Activated naive CD8-positive, alpha-beta T cell treated with anti-CD3 and anti-CD28 coated beads, Interleukin-2, amount 10 ng/mL, durations not matched to agents 7 days and 5 days (primary cell): ENCODE data around the gene BRD9. TPM values are rescaled to one million over a fixed set of nuclear protein-coding genes. Genes with fewer than 3 reads are reported as not detected.
A peak's percentile ranks its signal among the peaks of the same experiment; 100 is the strongest.
"Not testable (repeated sequence)": the region's sequence is repeated elsewhere in the genome, so short reads cannot be mapped to it uniquely, and the experiment has no call there.

Source experiments
- ATAC-seq: fragments of 150-1000 bp; cut with Tn5 transposase; one replicate; pipeline ENCODE4 v1.10.0; 2021; ENCODE audit warnings: low read depth, moderate library complexity
- POLR2A ChIA-PET: fragments of 350-600 bp; sonication (Branson Sonifier 250); formaldehyde crosslinking; loops from one replicate; lab custom pipeline; 2021; ENCODE audit warnings: antibody characterized with exemption; lab: Charles Lee
- DNase-seq: peaks from one replicate; pipeline ENCODE4 v3.0.0; 2021
- H3K27ac Mint-ChIP-seq: one replicate; pipeline ENCODE4 v1.8.0; 2022; ENCODE audit warnings: mild to moderate bottlenecking, mixed read lengths
- H3K27me3 Mint-ChIP-seq: one replicate; pipeline ENCODE4 v1.8.0; 2022; ENCODE audit warnings: mild to moderate bottlenecking, moderate library complexity, mixed read lengths
- H3K36me3 Mint-ChIP-seq: one replicate; pipeline ENCODE4 v1.8.0; 2021; ENCODE audit warnings: mild to moderate bottlenecking, mixed read lengths
- H3K4me1 Mint-ChIP-seq: one replicate; pipeline ENCODE4 v1.8.0; 2021; ENCODE audit warnings: mixed read lengths
- H3K4me3 Mint-ChIP-seq: one replicate; pipeline ENCODE4 v1.8.0; 2022; ENCODE audit warnings: mild to moderate bottlenecking, moderate library complexity, mixed read lengths
- H3K9me3 Mint-ChIP-seq: one replicate; pipeline ENCODE4 v1.8.0; 2021; ENCODE audit warnings: mixed read lengths
- total RNA-seq, 2 experiments: library from RNA; stranded (reverse); gene quantifications; one replicate each; pipeline ENCODE4 v1.2.3, GENCODE V29; 2021

BRD9 gene
- total RNA-seq, 2 experiments from 2014 or later: 63.5 to 65.6 TPM

DNA sequence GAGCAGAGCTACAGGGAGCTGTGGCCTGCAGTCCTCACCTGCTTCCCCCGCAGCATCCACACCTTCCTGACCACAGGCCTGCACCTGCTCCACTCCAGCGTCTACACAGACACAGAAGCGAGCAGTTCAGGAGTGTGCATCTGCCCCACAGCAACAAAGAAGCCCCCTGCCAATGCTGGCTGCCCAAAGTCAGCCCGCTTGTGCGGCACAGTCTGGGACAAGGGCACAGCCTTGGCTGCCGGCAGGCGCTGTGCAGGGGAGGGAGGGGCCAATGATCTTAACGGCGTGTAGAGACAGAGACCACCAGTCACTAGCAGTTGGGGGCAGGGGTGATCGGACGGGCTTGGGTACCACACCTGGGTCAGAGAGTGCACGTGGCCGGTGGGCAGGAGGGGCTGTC, 6.6 kb downstream of the BRD9 start:
- no peak overlapping the region for H3K27ac Mint-ChIP-seq
- no peak for DNase-seq

GRCh38 chr5:885529-885928, 7.1 kb downstream of the BRD9 start:
- Mint-ChIP-seq H3K36me3 (peaks cover 78% of the 10 kb centered on the region), H3K9me3 (peaks cover 13% of the 10 kb centered on the region), H3K27ac (no peak overlapping the region), H3K4me1 (peaks cover 19% of the 10 kb centered on the region), H3K27me3 (peaks cover 1% of the 10 kb centered on the region), H3K4me3 (no peak overlapping the region)
- DNase-seq (no peak), ATAC-seq (no peak)
- POLR2A ChIA-PET: no interaction called here

More for the DNA sequence above, 6.6 kb downstream of the BRD9 start:
- peaks cover 75% of the 10 kb centered on the region for H3K36me3 Mint-ChIP-seq
- ATAC-seq: no peak
- H3K4me1 Mint-ChIP-seq: peaks cover 23% of the 10 kb centered on the region
- no peak overlapping the region for H3K4me3 Mint-ChIP-seq
- peaks cover 13% of the 10 kb centered on the region for H3K9me3 Mint-ChIP-seq
- POLR2A ChIA-PET: no interaction called here
- peaks cover 1% of the 10 kb centered on the region for H3K27me3 Mint-ChIP-seq

DNA sequence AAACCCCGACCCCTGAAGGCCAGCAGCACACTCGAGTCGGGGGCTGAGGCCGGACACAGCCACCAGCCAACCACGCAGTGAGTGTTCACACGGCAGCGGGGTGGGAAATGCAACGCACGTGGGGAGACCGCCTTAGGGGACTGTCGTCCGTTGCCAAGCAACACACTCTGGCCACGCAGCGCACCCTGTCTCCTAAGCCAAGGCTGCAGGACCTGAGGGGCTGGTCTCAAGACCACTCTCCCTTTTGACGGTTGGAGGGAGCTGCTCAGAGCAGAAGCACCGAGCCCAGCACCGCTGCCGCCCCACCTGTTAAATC, 7.5 kb downstream of the BRD9 start:
- POLR2A ChIA-PET: no interaction called here
- Mint-ChIP-seq H3K36me3 (peaks cover 77% of the 10 kb centered on the region), H3K27ac (no peak overlapping the region), H3K27me3 (peaks cover 1% of the 10 kb centered on the region), H3K4me3 (no peak overlapping the region), H3K4me1 (peaks cover 19% of the 10 kb centered on the region), H3K9me3 (peaks cover 13% of the 10 kb centered on the region)
- DNase-seq (no peak), ATAC-seq (no peak)

- Mint-ChIP-seq H3K4me1 (peaks cover 19% of the 10 kb centered on the region), H3K9me3 (peaks cover 13% of the 10 kb centered on the region), H3K36me3 (peaks cover 72% of the 10 kb centered on the region), H3K27ac (no peak overlapping the region), H3K27me3 (peaks cover 1% of the 10 kb centered on the region), H3K4me3 (no peak overlapping the region)
- POLR2A ChIA-PET: interaction anchor here (1.5 kb wide), 1 partner anchor 8 kb away, joined by 3 read pairs; the partner anchor contains the start of genes BRD9 and TRIP13
- DNase-seq (no peak), ATAC-seq (no peak)
Measured at GRCh38 chr5:884345-885126, 8.1 kb downstream of the BRD9 start.

DNA sequence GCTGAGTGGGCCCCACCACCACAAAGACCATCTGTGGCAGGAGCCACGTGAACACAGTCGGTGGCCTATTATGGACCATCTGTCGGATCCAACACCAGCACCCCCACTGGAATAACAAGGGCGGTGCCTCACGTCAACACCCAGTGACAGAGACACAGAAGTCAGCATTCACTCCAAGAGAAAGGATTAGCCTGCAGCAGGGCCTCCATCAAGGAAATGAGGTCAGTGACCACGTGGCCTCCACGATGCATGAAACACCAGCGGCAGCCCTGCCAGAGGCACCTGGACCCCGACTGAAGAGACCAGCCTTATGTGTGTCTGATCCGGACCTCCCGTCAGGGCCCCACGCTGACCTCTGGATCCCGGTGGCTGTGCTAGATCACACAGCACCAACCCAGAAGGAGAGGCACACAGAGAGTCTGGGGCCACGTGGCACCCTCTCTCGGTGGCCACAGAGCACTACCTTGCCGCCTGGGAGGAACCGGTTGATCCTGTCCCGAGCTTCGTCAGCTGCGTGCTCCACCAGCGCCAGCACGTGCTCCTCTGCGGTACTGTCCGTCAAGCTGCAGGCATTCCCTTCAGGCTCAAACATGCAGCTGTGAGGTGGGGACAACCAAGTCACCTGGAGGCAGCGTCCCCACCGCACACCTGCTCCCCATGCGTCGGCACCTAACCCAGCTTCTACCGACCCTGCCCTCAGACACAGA, 9.0 kb downstream of the BRD9 start:
- Mint-ChIP-seq H3K9me3 (peaks cover 13% of the 10 kb centered on the region), H3K27me3 (peaks cover 1% of the 10 kb centered on the region), H3K36me3 (peaks cover 71% of the 10 kb centered on the region), H3K27ac (peak overlapping the region; percentile 76), H3K4me3 (no peak overlapping the region), H3K4me1 (peaks cover 19% of the 10 kb centered on the region)
- DNase-seq: no peak
- ATAC-seq: no peak
- POLR2A ChIA-PET: interaction anchor here (1.5 kb wide), 1 partner anchor 9 kb away, joined by 3 read pairs; the partner anchor contains the start of genes BRD9 and TRIP13

DNA sequence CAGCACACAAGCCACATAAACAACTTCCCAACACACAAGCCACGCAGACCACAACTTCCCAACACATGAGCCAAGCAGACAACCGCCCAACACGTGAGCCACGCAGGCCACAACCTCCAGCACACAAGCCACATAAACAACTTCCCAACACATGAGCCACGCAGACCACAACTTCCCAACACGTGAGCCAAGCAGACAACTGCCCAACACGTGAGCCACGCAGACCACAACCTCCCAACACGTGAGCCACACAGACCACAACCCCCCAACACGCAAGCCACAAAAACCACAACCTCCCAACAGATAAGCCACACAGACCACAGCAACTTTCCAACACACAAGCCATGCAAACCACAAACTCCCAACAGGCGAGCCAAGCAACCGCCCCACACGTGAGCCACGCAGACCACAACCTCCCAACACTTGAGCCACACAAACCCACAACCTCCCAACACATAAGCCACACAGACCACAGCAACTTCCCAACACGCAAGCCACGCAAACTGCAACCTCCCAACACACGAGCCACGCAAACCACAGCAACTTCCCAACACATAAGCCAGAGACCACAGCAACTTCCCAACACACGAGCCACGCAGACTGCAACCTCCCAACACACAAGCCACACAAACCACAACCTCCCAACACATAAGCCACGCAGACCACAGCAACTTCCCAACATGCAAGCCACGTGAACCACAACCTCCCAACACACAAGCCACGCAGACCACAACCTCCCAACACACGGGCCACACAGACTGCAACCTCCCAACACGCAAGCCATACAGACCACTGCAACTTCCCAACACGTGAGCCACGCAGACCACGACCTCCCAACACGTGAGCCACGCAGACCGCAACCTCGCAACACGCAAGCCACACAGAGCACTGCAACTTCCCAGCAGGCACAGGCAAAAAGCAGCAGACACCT, 10.1 kb downstream of the BRD9 start:
- POLR2A ChIA-PET: interaction anchor here (1.5 kb wide), 1 partner anchor 10 kb away, joined by 3 read pairs; the partner anchor contains the start of genes BRD9 and TRIP13
- H3K27me3 Mint-ChIP-seq: peaks cover 1% of the 10 kb centered on the region
- DNase-seq: peak; percentile 34
- H3K4me3 Mint-ChIP-seq: peak overlapping the region; percentile 47
- H3K9me3 Mint-ChIP-seq: peaks cover 13% of the 10 kb centered on the region
- H3K36me3 Mint-ChIP-seq: peaks cover 65% of the 10 kb centered on the region
- peaks cover 16% of the 10 kb centered on the region for H3K4me1 Mint-ChIP-seq
- no peak for ATAC-seq
- peak overlapping the region; percentile 76 for H3K27ac Mint-ChIP-seq

DNA sequence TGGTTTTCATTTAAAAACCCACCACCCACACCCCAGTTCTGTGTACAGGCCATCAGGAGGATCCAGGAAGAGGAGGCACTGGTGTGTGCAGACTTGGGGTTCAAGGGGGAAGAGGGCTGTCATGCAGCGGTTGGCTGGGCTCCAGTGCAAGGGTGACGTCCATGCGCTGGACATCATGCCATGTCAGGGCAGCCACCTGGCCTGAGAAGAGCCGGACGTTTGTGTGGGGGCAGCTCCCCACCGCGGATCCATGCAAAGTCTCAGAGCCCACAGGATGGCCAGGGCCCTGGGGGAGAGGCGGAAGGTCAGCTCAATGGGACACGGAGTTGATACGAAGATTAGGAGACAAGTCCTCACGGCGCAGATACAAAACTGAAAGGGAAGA, 11.1 kb downstream of the BRD9 start:
- ATAC-seq: no peak
- peaks cover 58% of the 10 kb centered on the region for H3K36me3 Mint-ChIP-seq
- H3K27me3 Mint-ChIP-seq: peaks cover 1% of the 10 kb centered on the region

DNA sequence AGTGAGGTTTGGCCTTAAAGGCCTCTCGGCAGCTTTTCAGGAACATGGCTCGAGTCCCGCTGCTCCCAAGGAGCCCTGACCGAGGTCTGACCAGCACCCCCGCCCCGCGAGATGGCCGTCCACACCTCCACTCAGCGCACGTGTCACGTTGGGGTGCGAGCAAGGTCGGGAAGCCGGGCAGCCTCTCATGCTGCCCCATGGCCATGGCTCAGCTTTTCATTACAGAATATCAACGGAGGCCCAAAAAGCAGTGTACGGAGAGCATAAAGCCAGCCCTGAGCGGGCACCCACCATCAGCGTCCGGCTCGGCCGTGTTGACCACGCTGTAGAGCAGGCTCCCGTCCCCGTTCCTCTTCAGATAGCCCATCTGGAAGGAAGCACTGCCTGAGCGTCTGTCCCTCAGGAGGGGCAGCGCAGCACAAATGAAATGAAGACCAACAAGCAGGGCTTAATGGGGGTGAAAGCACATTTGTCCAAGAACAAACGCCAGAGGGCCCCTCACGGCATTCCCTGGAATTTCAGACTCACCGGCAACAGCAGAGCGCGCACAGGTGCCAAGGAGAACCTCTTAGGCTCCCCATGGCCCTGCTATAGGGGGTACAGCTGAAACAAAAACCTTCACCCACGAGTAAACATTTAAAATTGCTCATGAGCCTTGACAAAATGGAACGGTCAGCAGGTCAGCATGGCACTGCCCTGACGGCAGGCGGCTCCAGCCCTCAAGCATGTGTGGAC, 11.6 kb downstream of the BRD9 start:
- H3K27ac Mint-ChIP-seq: no peak overlapping the region
- H3K36me3 Mint-ChIP-seq: peaks cover 53% of the 10 kb centered on the region
- POLR2A ChIA-PET: no interaction called here
- H3K4me3 Mint-ChIP-seq: no peak overlapping the region
- peaks cover 13% of the 10 kb centered on the region for H3K9me3 Mint-ChIP-seq
- DNase-seq (no peak), ATAC-seq (no peak)
- peaks cover 16% of the 10 kb centered on the region for H3K4me1 Mint-ChIP-seq
- H3K27me3 Mint-ChIP-seq: peaks cover 1% of the 10 kb centered on the region

More for the DNA sequence above, 11.1 kb downstream of the BRD9 start:
- peaks cover 16% of the 10 kb centered on the region for H3K4me1 Mint-ChIP-seq
- no peak for DNase-seq
- POLR2A ChIA-PET: no interaction called here
- no peak overlapping the region for H3K27ac Mint-ChIP-seq
- peaks cover 13% of the 10 kb centered on the region for H3K9me3 Mint-ChIP-seq
- no peak overlapping the region for H3K4me3 Mint-ChIP-seq

DNA sequence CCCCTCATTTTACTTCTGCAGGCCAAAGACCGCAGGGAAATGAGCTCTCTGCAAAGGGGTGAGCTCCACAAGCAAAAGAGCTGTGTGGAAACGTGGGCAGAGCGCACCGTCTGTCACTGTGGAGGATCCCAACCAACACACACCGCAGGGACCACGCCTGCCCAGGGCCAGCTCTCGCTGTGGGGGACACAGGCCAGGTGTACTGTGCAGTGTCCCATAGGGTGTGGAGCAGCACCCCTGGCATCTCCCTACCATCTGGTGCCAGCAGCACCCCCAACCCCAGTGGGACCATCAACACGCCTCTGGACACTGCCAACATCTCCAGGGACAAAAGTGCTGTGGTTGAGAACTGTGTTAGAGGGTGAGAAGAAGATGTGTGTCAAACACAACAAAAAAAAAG, 13.9 kb downstream of the BRD9 start:
- POLR2A ChIA-PET, H3K27me3 Mint-ChIP-seq: not testable (repeated sequence)

DNA sequence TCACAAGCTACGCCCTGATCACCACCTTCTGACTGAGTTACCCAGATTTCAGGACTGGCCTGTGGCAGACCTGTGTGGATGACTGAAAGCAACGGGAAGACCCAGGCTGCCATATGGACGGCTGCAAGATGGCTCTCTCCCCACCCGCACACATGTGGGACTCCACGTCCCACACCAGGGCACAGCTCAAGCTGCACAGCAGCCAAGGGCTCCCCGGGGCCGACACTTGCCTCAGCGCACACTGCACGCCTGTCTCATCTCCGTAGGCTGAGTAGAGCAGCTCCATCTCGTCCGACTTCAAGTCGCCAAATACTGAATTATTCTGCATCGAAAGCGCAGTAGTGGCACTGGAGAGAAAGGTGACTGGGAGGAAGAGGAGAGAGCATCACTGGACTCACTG, 14.5 kb downstream of the BRD9 start:
- Mint-ChIP-seq H3K27me3 (peaks cover 1% of the 10 kb centered on the region), H3K36me3 (peaks cover 35% of the 10 kb centered on the region)
- POLR2A ChIA-PET: no interaction called here

More for the DNA sequence above, 13.9 kb downstream of the BRD9 start:
- Mint-ChIP-seq H3K4me1 (peaks cover 18% of the 10 kb centered on the region), H3K9me3 (peaks cover 13% of the 10 kb centered on the region), H3K36me3 (peaks cover 40% of the 10 kb centered on the region)
- not testable (repeated sequence) for H3K4me3 Mint-ChIP-seq, ATAC-seq, H3K27ac Mint-ChIP-seq, DNase-seq

DNA sequence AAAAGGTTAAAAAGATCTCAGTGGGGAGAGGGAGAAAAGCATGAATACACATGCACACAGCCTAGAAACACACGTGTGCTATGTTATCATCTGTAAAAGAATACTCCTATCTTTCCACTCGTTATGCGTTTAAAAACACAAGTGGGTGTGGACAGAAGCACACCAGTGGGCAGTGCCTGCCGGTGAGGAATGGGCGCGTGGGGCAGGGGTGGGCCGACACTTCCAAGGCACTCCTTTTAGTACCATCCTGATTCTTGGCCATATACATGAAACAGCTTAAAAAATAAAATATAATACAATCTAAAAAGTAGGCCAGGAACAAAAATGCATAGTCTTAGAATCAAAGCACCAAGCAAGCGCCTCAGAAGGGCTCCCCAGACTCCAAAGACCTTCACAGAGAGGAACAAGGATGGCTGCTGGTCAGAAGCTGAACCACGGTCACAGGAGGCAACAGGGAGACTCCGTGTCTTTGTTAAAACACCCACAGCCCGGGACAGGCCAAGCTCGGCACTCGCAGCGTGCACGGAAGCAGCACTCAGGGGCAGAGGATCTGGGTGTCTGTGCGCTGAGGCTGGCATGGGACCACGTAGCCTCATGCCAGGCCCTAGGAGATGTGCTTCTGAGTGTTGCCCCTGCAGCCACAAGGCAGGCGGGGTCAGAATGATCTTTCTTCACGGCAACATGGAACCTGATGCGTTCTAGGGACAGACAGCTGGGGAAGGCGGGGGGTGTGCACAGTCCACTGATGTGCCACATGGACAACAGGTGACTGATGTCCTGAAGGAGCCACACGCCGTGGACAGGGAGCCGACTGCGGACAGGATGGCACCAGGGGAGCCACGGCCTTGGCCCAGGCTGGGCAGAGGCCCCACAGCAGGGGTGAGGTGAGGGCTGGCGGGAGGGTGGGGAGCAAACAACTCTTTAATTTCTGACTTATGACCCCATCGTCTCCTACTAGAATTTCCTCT, 15.9 kb downstream of the BRD9 start:
- Mint-ChIP-seq H3K4me3 (no peak overlapping the region), H3K9me3 (no peaks in the 10 kb centered on the region), H3K27ac (no peak overlapping the region), H3K4me1 (peaks cover 4% of the 10 kb centered on the region), H3K36me3 (peaks cover 21% of the 10 kb centered on the region), H3K27me3 (no peaks in the 10 kb centered on the region)
- POLR2A ChIA-PET: no interaction called here
- DNase-seq (no peak), ATAC-seq (no peak)

More for the DNA sequence above, 14.5 kb downstream of the BRD9 start:
- DNase-seq (no peak), ATAC-seq (no peak)
- Mint-ChIP-seq H3K4me1 (peaks cover 18% of the 10 kb centered on the region), H3K9me3 (peaks cover 11% of the 10 kb centered on the region), H3K4me3 (no peak overlapping the region), H3K27ac (no peak overlapping the region)

- POLR2A ChIA-PET: no interaction called here
- ATAC-seq: no peak
- H3K27ac Mint-ChIP-seq: no peak overlapping the region
- H3K9me3 Mint-ChIP-seq: no peaks in the 10 kb centered on the region
- H3K27me3 Mint-ChIP-seq: no peaks in the 10 kb centered on the region
- peaks cover 3% of the 10 kb centered on the region for H3K4me1 Mint-ChIP-seq
- H3K4me3 Mint-ChIP-seq: no peak overlapping the region
- peaks cover 16% of the 10 kb centered on the region for H3K36me3 Mint-ChIP-seq
- DNase-seq: no peak
Measured at GRCh38 chr5:875931-876330, 16.7 kb downstream of the BRD9 start.
